ENCODE measurements around the gene KIAA1671.

The KIAA1671 gene

DNA sequence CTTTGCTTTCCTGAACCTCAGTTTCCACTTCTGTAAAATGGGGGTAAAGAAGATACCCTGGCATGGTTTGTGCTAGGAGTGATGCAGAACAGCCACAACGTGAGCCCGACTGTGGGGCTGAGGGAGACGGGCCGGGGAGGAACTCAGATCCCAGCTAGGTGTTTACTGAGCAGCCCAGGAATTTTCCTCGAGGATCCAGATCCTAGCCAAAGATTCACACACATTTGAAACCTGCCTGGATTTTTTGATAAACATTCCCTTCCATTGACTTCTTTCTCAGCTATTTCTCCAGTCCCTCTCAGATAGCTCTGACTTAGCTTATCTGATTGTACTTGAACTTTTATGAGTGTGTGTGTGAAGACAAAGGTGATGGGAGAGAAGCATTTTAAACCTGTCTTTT, 98.0 kb downstream of the KIAA1671 start:
- H3K36me3 ChIP-seq (ENCODE audit: insufficient read depth): no peaks in the 10 kb centered on the region
- H3K9ac ChIP-seq: no peak overlapping the region
- H3K4me2 ChIP-seq: no peak overlapping the region
- H4K20me1 ChIP-seq (ENCODE audit: insufficient read depth): no peaks in the 10 kb centered on the region
- TF ChIP-seq CTCF (conservative IDR thresholded peaks at IDR 0.05; ENCODE audit: low read depth, low read length): no peak
- H2AFZ ChIP-seq (ENCODE audit: low read depth): no peak overlapping the region
- H3K27ac ChIP-seq: no peak overlapping the region
- H3K4me3 ChIP-seq (IDR thresholded peaks at IDR 0.05; ENCODE audit: insufficient read depth, low read depth, low read length): no peak overlapping the region
- no peaks in the 10 kb centered on the region for H3K27me3 ChIP-seq (ENCODE audit: insufficient read depth, low read depth)
- H3K79me2 ChIP-seq (ENCODE audit: insufficient read depth, low read depth): no peaks in the 10 kb centered on the region
- no peaks in the 10 kb centered on the region for H3K4me1 ChIP-seq (ENCODE audit: low read depth, poor library complexity, severe bottlenecking)

DNA sequence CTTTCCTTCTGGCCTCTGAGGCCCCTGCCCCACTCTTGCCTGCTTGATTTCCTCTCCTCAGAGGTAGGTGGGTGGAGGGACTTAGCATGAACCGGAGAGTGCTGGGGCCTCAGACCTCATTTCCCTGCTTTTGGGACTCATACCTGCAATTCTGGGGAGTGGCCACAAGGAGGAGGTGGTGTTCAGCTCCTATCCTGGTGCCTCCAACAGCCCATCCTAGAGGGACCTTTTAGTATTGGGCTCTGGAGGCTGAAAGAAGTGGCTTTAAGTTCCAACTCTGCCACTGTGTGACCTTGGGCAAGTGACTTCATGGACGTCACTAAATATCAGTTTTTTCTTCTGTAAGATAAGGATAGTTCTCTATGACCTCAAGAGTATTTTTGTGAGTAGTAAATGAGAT, 98.6 kb downstream of the KIAA1671 start:
- H3K27ac ChIP-seq: no peak overlapping the region
- no peak overlapping the region for H3K9ac ChIP-seq
- H3K79me2 ChIP-seq (ENCODE audit: insufficient read depth, low read depth): no peaks in the 10 kb centered on the region
- no peaks in the 10 kb centered on the region for H3K27me3 ChIP-seq (ENCODE audit: insufficient read depth, low read depth)
- TF ChIP-seq CTCF (conservative IDR thresholded peaks at IDR 0.05; ENCODE audit: low read depth, low read length): peak; percentile 64
- no peaks in the 10 kb centered on the region for H3K4me1 ChIP-seq (ENCODE audit: low read depth, poor library complexity, severe bottlenecking)
- no peak overlapping the region for H3K4me3 ChIP-seq (IDR thresholded peaks at IDR 0.05; ENCODE audit: insufficient read depth, low read depth, low read length)
- no peaks in the 10 kb centered on the region for H3K36me3 ChIP-seq (ENCODE audit: insufficient read depth)
- H2AFZ ChIP-seq (ENCODE audit: low read depth): no peak overlapping the region
- H4K20me1 ChIP-seq (ENCODE audit: insufficient read depth): no peaks in the 10 kb centered on the region
- H3K4me2 ChIP-seq: no peak overlapping the region

- H3K27ac ChIP-seq: no peak overlapping the region
- H3K36me3 ChIP-seq (ENCODE audit: insufficient read depth): no peaks in the 10 kb centered on the region
Observed at GRCh38 chr22:25051983-25052710, 99.6 kb downstream of the KIAA1671 start.

DNA sequence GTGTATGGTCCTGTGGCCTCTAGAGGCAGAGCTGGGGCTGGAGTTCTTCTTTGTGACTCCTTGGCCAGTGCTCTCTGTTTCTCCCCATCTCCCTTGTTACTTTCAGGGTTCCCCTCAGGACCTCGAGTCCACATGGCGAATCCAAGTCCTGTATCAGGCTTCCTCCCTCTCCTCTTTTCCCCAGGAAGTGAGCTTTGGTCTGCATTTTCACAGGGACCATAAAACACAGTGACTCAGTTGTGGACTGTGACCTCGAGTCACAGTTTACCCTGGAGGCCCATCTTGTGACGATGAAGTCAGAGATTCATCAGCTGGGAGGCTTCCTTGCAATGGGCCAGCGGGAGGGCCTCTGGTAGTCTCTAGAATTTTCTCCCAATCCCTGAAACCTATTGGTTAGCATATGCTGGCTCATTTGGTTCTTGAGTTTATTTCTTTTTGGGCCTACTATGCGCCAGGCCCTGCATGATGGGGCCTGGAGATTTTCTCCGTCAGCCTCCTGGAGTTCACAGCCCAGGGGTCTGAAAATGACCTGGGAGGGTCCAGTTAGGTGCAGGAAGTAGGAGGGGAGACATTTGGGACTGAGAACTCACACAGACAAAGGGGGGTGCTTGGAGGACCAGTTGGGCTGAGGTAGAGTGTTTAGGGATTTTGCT, 100.8 kb downstream of the KIAA1671 start:
- Histone ChIP-seq H3K9ac (no peak overlapping the region), H3K27me3 (ENCODE audit: insufficient read depth, low read depth) (no peaks in the 10 kb centered on the region), H3K27ac (no peak overlapping the region)

More at GRCh38 chr22:25051983-25052710, 99.6 kb downstream of the KIAA1671 start:
- H3K4me3 ChIP-seq (IDR thresholded peaks at IDR 0.05; ENCODE audit: insufficient read depth, low read depth, low read length): no peak overlapping the region
- peaks cover 3% of the 10 kb centered on the region for H3K4me1 ChIP-seq (ENCODE audit: low read depth, poor library complexity, severe bottlenecking)
- H3K27me3 ChIP-seq (ENCODE audit: insufficient read depth, low read depth): no peaks in the 10 kb centered on the region
- no peaks in the 10 kb centered on the region for H3K79me2 ChIP-seq (ENCODE audit: insufficient read depth, low read depth)
- no peak overlapping the region for H3K4me2 ChIP-seq
- no peak overlapping the region for H3K9ac ChIP-seq
- no peak overlapping the region for H2AFZ ChIP-seq (ENCODE audit: low read depth)
- H4K20me1 ChIP-seq (ENCODE audit: insufficient read depth): no peaks in the 10 kb centered on the region
- TF ChIP-seq CTCF (conservative IDR thresholded peaks at IDR 0.05; ENCODE audit: low read depth, low read length): no peak

More for the DNA sequence above, 100.8 kb downstream of the KIAA1671 start:
- H3K79me2 ChIP-seq (ENCODE audit: insufficient read depth, low read depth): no peaks in the 10 kb centered on the region
- H3K4me1 ChIP-seq (ENCODE audit: low read depth, poor library complexity, severe bottlenecking): peaks cover 5% of the 10 kb centered on the region
- no peak overlapping the region for H3K4me3 ChIP-seq (IDR thresholded peaks at IDR 0.05; ENCODE audit: insufficient read depth, low read depth, low read length)
- no peak overlapping the region for H2AFZ ChIP-seq (ENCODE audit: low read depth)
- H4K20me1 ChIP-seq (ENCODE audit: insufficient read depth): no peaks in the 10 kb centered on the region
- H3K36me3 ChIP-seq (ENCODE audit: insufficient read depth): no peaks in the 10 kb centered on the region
- no peak overlapping the region for H3K4me2 ChIP-seq
- no peak for TF ChIP-seq CTCF (conservative IDR thresholded peaks at IDR 0.05; ENCODE audit: low read depth, low read length)

Measured in KMS-11 (cell line).